ENCODE measurements around the gene AFDN.

The AFDN gene

GRCh38 chr6:167932468-167933276 lies 106.0 kb downstream of the AFDN start:
- H3K4me3 ChIP-seq (ENCODE audit: low read length): no peak overlapping the region
- no peak overlapping the region for H3K4me2 ChIP-seq (ENCODE audit: low read depth, low read length)
- H3K9ac ChIP-seq (ENCODE audit: low read length): no peak overlapping the region
- H3K9me3 ChIP-seq (replicated peaks; ENCODE audit: insufficient read depth, low read length): no peaks in the 10 kb centered on the region
- H3K9me2 ChIP-seq (replicated peaks; ENCODE audit: insufficient read depth, low read length): no peaks in the 10 kb centered on the region
- H3K4me1 ChIP-seq (ENCODE audit: low read length): no peaks in the 10 kb centered on the region
- no peaks in the 10 kb centered on the region for H3K79me2 ChIP-seq (ENCODE audit: low read length)
- no peak overlapping the region for H3K27ac ChIP-seq (ENCODE audit: low read length)
- no peak for TF ChIP-seq CTCF (IDR thresholded peaks at IDR 0.05; ENCODE audit: low read length)
- no peak for TF ChIP-seq EZH2 (optimal IDR thresholded peaks at IDR 0.05; ENCODE audit: low read depth, low read length)
- no peak for TF ChIP-seq EZH2phosphoT487 (IDR thresholded peaks at IDR 0.05; ENCODE audit: low read length)
- H3K27me3 ChIP-seq (replicated peaks; ENCODE audit: insufficient read depth, low read length): no peaks in the 10 kb centered on the region
- DNase-seq: no peak
- H4K20me1 ChIP-seq (ENCODE audit: insufficient read depth, low read length): no peaks in the 10 kb centered on the region
- H3F3A ChIP-seq (ENCODE audit: insufficient read depth, low read length): no peaks in the 10 kb centered on the region
- H2AFZ ChIP-seq (ENCODE audit: low read length): no peak overlapping the region
- no peaks in the 10 kb centered on the region for H3K36me3 ChIP-seq (replicated peaks; ENCODE audit: insufficient read depth, low read length)

GRCh38 chr6:167933290-167933689 lies 106.6 kb downstream of the AFDN start:
- 0 out of 2 replicates have a peak, but pooled peaks cover 4% of the 10 kb centered on the region for H3K4me1 ChIP-seq (ENCODE audit: low read length)
- H3K27ac ChIP-seq (ENCODE audit: low read length): no peak overlapping the region
- no peak for DNase-seq
- H3K36me3 ChIP-seq (replicated peaks; ENCODE audit: insufficient read depth, low read length): no peaks in the 10 kb centered on the region
- TF ChIP-seq CTCF (IDR thresholded peaks at IDR 0.05; ENCODE audit: low read length) (no peak), EZH2 (optimal IDR thresholded peaks at IDR 0.05; ENCODE audit: low read depth, low read length) (no peak), EZH2phosphoT487 (IDR thresholded peaks at IDR 0.05; ENCODE audit: low read length) (no peak)
- no peak overlapping the region for H3K4me2 ChIP-seq (ENCODE audit: low read depth, low read length)
- no peaks in the 10 kb centered on the region for H4K20me1 ChIP-seq (ENCODE audit: insufficient read depth, low read length)
- no peak overlapping the region for H2AFZ ChIP-seq (ENCODE audit: low read length)
- H3K4me3 ChIP-seq (ENCODE audit: low read length): no peak overlapping the region
- H3K79me2 ChIP-seq (ENCODE audit: low read length): no peaks in the 10 kb centered on the region
- H3K27me3 ChIP-seq (replicated peaks; ENCODE audit: insufficient read depth, low read length): no peaks in the 10 kb centered on the region
- H3K9me2 ChIP-seq (replicated peaks; ENCODE audit: insufficient read depth, low read length): no peaks in the 10 kb centered on the region
- H3K9ac ChIP-seq (ENCODE audit: low read length): no peak overlapping the region
- H3F3A ChIP-seq (ENCODE audit: insufficient read depth, low read length): no peaks in the 10 kb centered on the region
- no peaks in the 10 kb centered on the region for H3K9me3 ChIP-seq (replicated peaks; ENCODE audit: insufficient read depth, low read length)

GRCh38 chr6:167933847-167934246 lies 107.1 kb downstream of the AFDN start:
- no peaks in the 10 kb centered on the region for H3F3A ChIP-seq (ENCODE audit: insufficient read depth, low read length)
- no peaks in the 10 kb centered on the region for H3K9me3 ChIP-seq (replicated peaks; ENCODE audit: insufficient read depth, low read length)
- H3K4me2 ChIP-seq (ENCODE audit: low read depth, low read length): no peak overlapping the region
- H3K9ac ChIP-seq (ENCODE audit: low read length): no peak overlapping the region
- no peak for TF ChIP-seq EZH2 (optimal IDR thresholded peaks at IDR 0.05; ENCODE audit: low read depth, low read length)
- no peak for TF ChIP-seq CTCF (IDR thresholded peaks at IDR 0.05; ENCODE audit: low read length)
- no peaks in the 10 kb centered on the region for H3K9me2 ChIP-seq (replicated peaks; ENCODE audit: insufficient read depth, low read length)
- H3K4me3 ChIP-seq (ENCODE audit: low read length): no peak overlapping the region
- H3K79me2 ChIP-seq (ENCODE audit: low read length): no peaks in the 10 kb centered on the region
- H3K27ac ChIP-seq (ENCODE audit: low read length): no peak overlapping the region
- H3K36me3 ChIP-seq (replicated peaks; ENCODE audit: insufficient read depth, low read length): no peaks in the 10 kb centered on the region
- no peak for DNase-seq
- no peaks in the 10 kb centered on the region for H3K27me3 ChIP-seq (replicated peaks; ENCODE audit: insufficient read depth, low read length)
- H4K20me1 ChIP-seq (ENCODE audit: insufficient read depth, low read length): no peaks in the 10 kb centered on the region
- H2AFZ ChIP-seq (ENCODE audit: low read length): no peak overlapping the region
- 0 out of 2 replicates have a peak, but pooled peaks cover 9% of the 10 kb centered on the region for H3K4me1 ChIP-seq (ENCODE audit: low read length)

Data from MM.1S (cell line).